HG02623 (cell line): Measurements from ENCODE around the gene BEX1.
"Not testable (repeated sequence)": the region's sequence is repeated elsewhere in the genome, so short reads cannot be mapped to it uniquely, and the experiment has no call there.

Experiments used
- ATAC-seq: cut with Tn5 transposase; IDR thresholded peaks from one replicate; pipeline ENCODE4 v1.9.1; 2021; ENCODE audit warnings: moderate library complexity; ENCODE audit not compliant: unreplicated experiment

BEX1 gene

GRCh38 chrX:103063918-103064434 lies at the start of gene BEX1:
Gene BEX1 (minus strand): TSS chrX:103064171. CDS start chrX:103063274, 897 bp downstream.
- no peak for ATAC-seq

GRCh38 chrX:103109497-103109896 lies 45.5 kb upstream of the BEX1 start:
- not testable (repeated sequence) for ATAC-seq

GRCh38 chrX:103107836-103108235 lies 43.9 kb upstream of the BEX1 start:
- no peak for ATAC-seq

GRCh38 chrX:103107227-103107737 lies 43.3 kb upstream of the BEX1 start:
- not testable (repeated sequence) for ATAC-seq

GRCh38 chrX:103104370-103104769 lies 40.4 kb upstream of the BEX1 start:
- not testable (repeated sequence) for ATAC-seq

GRCh38 chrX:103103866-103104265 lies 39.9 kb upstream of the BEX1 start:
- ATAC-seq = not testable (repeated sequence)

- ATAC-seq = no peak
Observed at GRCh38 chrX:103101299-103102042, 37.5 kb upstream of the BEX1 start.

- no peak for ATAC-seq
Observed at GRCh38 chrX:103100484-103100883, 36.5 kb upstream of the BEX1 start.

GRCh38 chrX:103099691-103100090 lies 35.7 kb upstream of the BEX1 start:
- ATAC-seq = no peak

- ATAC-seq = no peak
Observed at GRCh38 chrX:103098488-103098887, 34.5 kb upstream of the BEX1 start.

- no peak for ATAC-seq
Observed at GRCh38 chrX:103092942-103093341, 29.0 kb upstream of the BEX1 start, which contains the start of gene NXF3. Gene NXF3 (minus strand): TSS chrX:103093143. CDS start chrX:103093023, 120 bp downstream.

GRCh38 chrX:103081051-103081450 lies 17.1 kb upstream of the BEX1 start:
- no peak for ATAC-seq

- no peak for ATAC-seq
Observed at GRCh38 chrX:103073467-103073866, 9.5 kb upstream of the BEX1 start.

- no peak for ATAC-seq
Observed at GRCh38 chrX:103066606-103067005, 2.6 kb upstream of the BEX1 start.

- no peak for ATAC-seq
Observed at GRCh38 chrX:103063191-103063845, 653 bp downstream of the BEX1 start.

GRCh38 chrX:103061486-103061885 lies 2.5 kb downstream of the BEX1 start:
- no peak for ATAC-seq

- ATAC-seq = no peak
Observed at GRCh38 chrX:103056902-103057301, 7.1 kb downstream of the BEX1 start.

- no peak for ATAC-seq
Observed at GRCh38 chrX:103052625-103053024, 11.3 kb downstream of the BEX1 start.

- no peak for ATAC-seq
Observed at GRCh38 chrX:103051260-103051789, 12.6 kb downstream of the BEX1 start.

- not testable (repeated sequence) for ATAC-seq
Observed at GRCh38 chrX:103033371-103033770, 30.6 kb downstream of the BEX1 start.

- ATAC-seq = no peak
Observed at GRCh38 chrX:103017542-103017941, 46.4 kb downstream of the BEX1 start.

- ATAC-seq = no peak
Observed at GRCh38 chrX:103012945-103013344, 51.0 kb downstream of the BEX1 start.
